Measurements from ENCODE around the gene PTCRA.

Gene PTCRA

GRCh38 chr6:42973926-42974325 is 58.1 kb downstream of the PTCRA start:
- H4K8ac ChIP-seq (ENCODE audit: low read depth, low read length), result no peak overlapping the region
- no peak overlapping the region for H3K18ac ChIP-seq (ENCODE audit: low read length)
- H4K12ac ChIP-seq (ENCODE audit: low read depth, low read length), result no peak overlapping the region
- H3K36me3 ChIP-seq (ENCODE audit: control insufficient read depth in 1 of 2, insufficient read depth in 2 of 2, low read length in 2 of 2), result peaks cover 2 to 8% of the 10 kb centered on the region in 2 experiments
- WGBS (ENCODE audit: extremely low coverage, insufficient coverage, insufficient read length), result no CpG with 5 or more reads among the region's 3 CpGs
- no peak overlapping the region for H3K4me3 ChIP-seq (ENCODE audit: low read depth, low read length)
- H3K27ac ChIP-seq (ENCODE audit: low read depth, low read length), result no peak overlapping the region
- H2AFZ ChIP-seq (ENCODE audit: insufficient read depth, low read length, poor library complexity), result no peak overlapping the region
- H2BK12ac ChIP-seq (ENCODE audit: low read length), result no peak overlapping the region
- peaks cover 12 to 14% of the 10 kb centered on the region in 2 experiments for H3K4me1 ChIP-seq (ENCODE audit: control insufficient read depth in 1 of 2, insufficient read depth in 2 of 2, low read length in 2 of 2)
- no peak overlapping the region for H3K9ac ChIP-seq (ENCODE audit: low read length)
- no peak overlapping the region for H3K23ac ChIP-seq (ENCODE audit: low read length)
- H3K79me1 ChIP-seq (ENCODE audit: low read length), result peaks cover 8% of the 10 kb centered on the region
- H2BK5ac ChIP-seq (ENCODE audit: low read depth, low read length, poor library complexity), result no peak overlapping the region
- H2BK120ac ChIP-seq (ENCODE audit: insufficient read depth, low read length, poor library complexity), result no peak overlapping the region
- no peak overlapping the region for H4K91ac ChIP-seq (ENCODE audit: low read depth, low read length)
- no peak overlapping the region for H2AK5ac ChIP-seq (ENCODE audit: low read length)
- no peaks in the 10 kb centered on the region for H3K27me3 ChIP-seq (ENCODE audit: insufficient read depth, low read length)
- H3K14ac ChIP-seq (ENCODE audit: low read length), result no peak overlapping the region
- H3K4ac ChIP-seq (ENCODE audit: low read depth, low read length), result no peak overlapping the region
- peaks cover 9% of the 10 kb centered on the region for H3K79me2 ChIP-seq (ENCODE audit: control insufficient read depth, insufficient read depth, low read length, poor library complexity)
- H3K4me2 ChIP-seq (ENCODE audit: low read length), result no peak overlapping the region
- no peaks in the 10 kb centered on the region for H3K9me3 ChIP-seq (ENCODE audit: insufficient read depth, low read depth, low read length)
- DNase-seq, result no peak

GRCh38 chr6:42974919-42975505 is 59.2 kb downstream of the PTCRA start:
- no peak overlapping the region for H2BK12ac ChIP-seq (ENCODE audit: low read length)
- H3K14ac ChIP-seq (ENCODE audit: low read length), result no peak overlapping the region
- H3K79me1 ChIP-seq (ENCODE audit: low read length), result peaks cover 12% of the 10 kb centered on the region
- H2AFZ ChIP-seq (ENCODE audit: insufficient read depth, low read length, poor library complexity), result no peak overlapping the region
- no peak overlapping the region for H3K27ac ChIP-seq (ENCODE audit: low read depth, low read length)
- H3K4me1 ChIP-seq (ENCODE audit: control insufficient read depth in 1 of 2, insufficient read depth in 2 of 2, low read length in 2 of 2), result peaks cover 11 to 17% of the 10 kb centered on the region in 2 experiments
- DNase-seq, result no peak
- no peak overlapping the region for H4K91ac ChIP-seq (ENCODE audit: low read depth, low read length)
- no peaks in the 10 kb centered on the region for H3K9me3 ChIP-seq (ENCODE audit: insufficient read depth, low read depth, low read length)
- WGBS (ENCODE audit: extremely low coverage, insufficient coverage, insufficient read length), result no CpG with 5 or more reads among the region's 5 CpGs
- H3K4me2 ChIP-seq (ENCODE audit: low read length), result no peak overlapping the region
- no peak overlapping the region for H2BK5ac ChIP-seq (ENCODE audit: low read depth, low read length, poor library complexity)
- no peak overlapping the region for H3K9ac ChIP-seq (ENCODE audit: low read length)
- no peak overlapping the region for H3K18ac ChIP-seq (ENCODE audit: low read length)
- no peak overlapping the region for H3K4ac ChIP-seq (ENCODE audit: low read depth, low read length)
- H3K4me3 ChIP-seq (ENCODE audit: low read depth, low read length), result no peak overlapping the region
- H3K27me3 ChIP-seq (ENCODE audit: insufficient read depth, low read length), result no peaks in the 10 kb centered on the region
- H4K12ac ChIP-seq (ENCODE audit: low read depth, low read length), result no peak overlapping the region
- H3K79me2 ChIP-seq (ENCODE audit: control insufficient read depth, insufficient read depth, low read length, poor library complexity), result peaks cover 10% of the 10 kb centered on the region
- H4K8ac ChIP-seq (ENCODE audit: low read depth, low read length), result no peak overlapping the region
- peaks cover 2% of the 10 kb centered on the region in 2 experiments for H3K36me3 ChIP-seq (ENCODE audit: control insufficient read depth in 1 of 2, insufficient read depth in 2 of 2, low read length in 2 of 2)
- no peak overlapping the region for H2BK120ac ChIP-seq (ENCODE audit: insufficient read depth, low read length, poor library complexity)
- H2AK5ac ChIP-seq (ENCODE audit: low read length), result no peak overlapping the region
- no peak overlapping the region for H3K23ac ChIP-seq (ENCODE audit: low read length)
